Bronchial smooth muscle cell (primary cell): Measurements from ENCODE around the gene CLEC7A. TPM values are rescaled to one million over a fixed set of nuclear protein-coding genes. Genes with fewer than 3 reads are reported as not detected.

Experiments
- total RNA-seq: library from RNA; depleted of rRNA; stranded (reverse); fragments of >200 nt; gene quantifications from 2 replicates; pipeline ENCODE4 v1.2.1, GENCODE V29; 2014

Gene CLEC7A
- not detected in 2 replicates for total RNA-seq

DNA sequence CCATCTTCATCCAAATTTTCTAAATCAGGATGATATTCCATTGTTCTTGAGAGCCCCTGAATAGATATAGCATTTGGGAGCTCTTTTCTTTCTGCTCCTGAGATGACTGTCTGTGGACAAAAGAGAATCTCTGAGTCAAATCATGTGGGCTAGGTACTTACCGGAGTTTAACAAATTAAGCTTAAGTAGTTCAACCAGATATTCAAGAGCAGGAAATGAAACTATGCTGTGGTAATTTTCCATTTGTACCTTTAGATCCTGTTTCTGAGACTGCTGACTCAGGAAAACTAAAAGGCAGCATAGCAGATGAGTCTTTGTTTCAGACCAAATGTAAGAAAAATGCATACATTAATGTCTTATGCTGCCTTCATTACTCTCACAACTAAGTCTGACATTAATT lies at the start of gene CLEC7A:
TSS of gene CLEC7A (minus strand) at position 158 of the 400 bp plus-strand sequence. CDS start at position 41, 117 bp downstream.

GRCh38 chr12:10178821-10179220 lies 48.8 kb upstream of the CLEC7A start, which contains the start of gene TMEM52B:
TSS of gene TMEM52B (plus strand) at chr12:10179032. CDS start at chr12:10179575, 543 bp downstream.

GRCh38 chr12:10171973-10172728 lies 42.2 kb upstream of the CLEC7A start, which contains the start of gene OLR1:
TSS of gene OLR1 (minus strand) at chr12:10172132. CDS start at chr12:10172077, 55 bp downstream.

DNA sequence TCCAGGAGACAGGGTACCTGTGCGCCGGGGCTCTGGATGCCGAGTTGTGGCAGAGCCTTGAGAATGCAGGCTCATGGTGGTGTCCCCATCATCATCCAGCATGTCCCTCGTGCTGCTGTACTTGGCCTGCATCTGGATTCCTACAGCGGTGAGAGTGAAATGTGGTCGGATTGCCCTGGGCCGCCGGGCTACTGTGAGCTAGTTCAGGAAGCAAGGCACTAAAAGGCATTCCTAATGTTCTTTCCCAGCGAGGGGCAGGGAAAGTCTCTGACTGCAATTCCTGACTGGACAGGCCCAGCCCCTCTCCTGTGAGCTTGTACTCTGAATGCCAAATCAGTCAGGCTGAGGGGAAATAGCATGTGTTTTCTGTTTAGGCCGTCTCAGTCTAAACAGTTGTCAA lies 31.2 kb downstream of the CLEC7A start, which contains the start of gene CLEC1A:
TSS of gene CLEC1A (minus strand) at position 195 of the 400 bp plus-strand sequence. CDS start at position 132, 63 bp downstream.

Other genes starting within 250 kb of the CLEC7A start
- gene KLRF2, start 248.7 kb downstream of the CLEC7A start, total RNA-seq = not detected in 2 replicates
- not detected in 2 replicates for gene CLEC2A, start 197.8 kb downstream of the CLEC7A start, total RNA-seq
- not detected in 2 replicates for gene CLEC12A, start 158.8 kb downstream of the CLEC7A start, total RNA-seq
- not detected in 2 replicates for gene CLEC1B, start 131.1 kb downstream of the CLEC7A start, total RNA-seq
- not detected in 2 replicates for gene CLEC12B, start 119.6 kb downstream of the CLEC7A start, total RNA-seq
- not detected in 2 replicates for gene CLEC9A, start 99.5 kb downstream of the CLEC7A start, total RNA-seq
- gene CLEC1A, start 31.2 kb downstream of the CLEC7A start, total RNA-seq = not detected in 2 replicates
- gene OLR1, start 41.9 kb upstream of the CLEC7A start, total RNA-seq = 0.16 TPM in 1 of 2 replicates, not detected in the other
- gene TMEM52B, start 48.8 kb upstream of the CLEC7A start, total RNA-seq = not detected in 2 replicates
- 89.4 and 103 TPM in 2 replicates for gene GABARAPL1, start 82.7 kb upstream of the CLEC7A start, total RNA-seq
- 0.09 and 0.16 TPM in 2 replicates for gene KLRD1, start 177.7 kb upstream of the CLEC7A start, total RNA-seq